Measurements from ENCODE around the gene SPCS3.
A peak's percentile ranks its signal among the peaks of the same experiment; 100 is the strongest.
"Not testable (repeated sequence)": the region's sequence is repeated elsewhere in the genome, so short reads cannot be mapped to it uniquely, and the experiment has no call there.

Gene SPCS3

GRCh38 chr4:176303938-176304337 lies 15.8 kb upstream of the SPCS3 start:
- DNase-seq (ENCODE audit: low read depth, low spot score), result no peak

GRCh38 chr4:176306837-176307665 lies 12.7 kb upstream of the SPCS3 start:
- no peak for DNase-seq (ENCODE audit: low read depth, low spot score)

GRCh38 chr4:176307666-176307930 lies 12.2 kb upstream of the SPCS3 start:
- DNase-seq (ENCODE audit: low read depth, low spot score), result no peak

GRCh38 chr4:176308441-176308840 lies 11.3 kb upstream of the SPCS3 start:
- no peak for DNase-seq (ENCODE audit: low read depth, low spot score)

GRCh38 chr4:176309046-176309445 lies 10.7 kb upstream of the SPCS3 start:
- DNase-seq (ENCODE audit: low read depth, low spot score), result no peak

GRCh38 chr4:176309772-176310171 lies 10.0 kb upstream of the SPCS3 start:
- DNase-seq (ENCODE audit: low read depth, low spot score), result no peak

GRCh38 chr4:176313596-176314336 lies 6.0 kb upstream of the SPCS3 start:
- DNase-seq (ENCODE audit: low read depth, low spot score), result no peak

GRCh38 chr4:176319151-176319703 lies 539 bp upstream of the SPCS3 start:
- DNase-seq (ENCODE audit: low read depth, low spot score), result no peak

- DNase-seq (ENCODE audit: low read depth, low spot score), result peak; percentile 93
These were observed 692 bp downstream of the SPCS3 start for GRCh38 chr4:176320340-176320975.

- DNase-seq (ENCODE audit: low read depth, low spot score), result peak; percentile 27
These were observed 1.2 kb downstream of the SPCS3 start for GRCh38 chr4:176320976-176321361.

- no peak for DNase-seq (ENCODE audit: low read depth, low spot score)
These were observed 1.8 kb downstream of the SPCS3 start for GRCh38 chr4:176321589-176321988.

- DNase-seq (ENCODE audit: low read depth, low spot score), result no peak
These were observed 3.9 kb downstream of the SPCS3 start for GRCh38 chr4:176323511-176324160.

GRCh38 chr4:176324876-176325275 lies 5.1 kb downstream of the SPCS3 start:
- not testable (repeated sequence) for DNase-seq (ENCODE audit: low read depth, low spot score)

- peak; percentile 23 for DNase-seq (ENCODE audit: low read depth, low spot score)
These were observed 13.3 kb downstream of the SPCS3 start for GRCh38 chr4:176333076-176333475.

GRCh38 chr4:176334066-176334465 lies 14.3 kb downstream of the SPCS3 start:
- DNase-seq (ENCODE audit: low read depth, low spot score), result no peak

- DNase-seq (ENCODE audit: low read depth, low spot score), result no peak
These were observed 15.7 kb downstream of the SPCS3 start for GRCh38 chr4:176335421-176335820.

GRCh38 chr4:176339936-176340761 lies 20.4 kb downstream of the SPCS3 start:
- DNase-seq (ENCODE audit: low read depth, low spot score), result peak; percentile 17

- DNase-seq (ENCODE audit: low read depth, low spot score), result peak; percentile 55
These were observed 21.3 kb downstream of the SPCS3 start for GRCh38 chr4:176340871-176341685.

GRCh38 chr4:176342384-176342783 lies 22.6 kb downstream of the SPCS3 start:
- DNase-seq (ENCODE audit: low read depth, low spot score), result no peak

- no peak for DNase-seq (ENCODE audit: low read depth, low spot score)
These were observed 23.5 kb downstream of the SPCS3 start for GRCh38 chr4:176343286-176343685.

Measured in astrocyte of the hippocampus (primary cell).